IPS-NIHi7 (cell line): ENCODE results near the gene TANGO2.

ENCODE experiments used
- DNase-seq: peaks from one replicate; pipeline ENCODE4 v3.0.0; 2012; ENCODE audit warnings: mixed read lengths; ENCODE audit errors: extremely low spot score

The TANGO2 gene

DNA sequence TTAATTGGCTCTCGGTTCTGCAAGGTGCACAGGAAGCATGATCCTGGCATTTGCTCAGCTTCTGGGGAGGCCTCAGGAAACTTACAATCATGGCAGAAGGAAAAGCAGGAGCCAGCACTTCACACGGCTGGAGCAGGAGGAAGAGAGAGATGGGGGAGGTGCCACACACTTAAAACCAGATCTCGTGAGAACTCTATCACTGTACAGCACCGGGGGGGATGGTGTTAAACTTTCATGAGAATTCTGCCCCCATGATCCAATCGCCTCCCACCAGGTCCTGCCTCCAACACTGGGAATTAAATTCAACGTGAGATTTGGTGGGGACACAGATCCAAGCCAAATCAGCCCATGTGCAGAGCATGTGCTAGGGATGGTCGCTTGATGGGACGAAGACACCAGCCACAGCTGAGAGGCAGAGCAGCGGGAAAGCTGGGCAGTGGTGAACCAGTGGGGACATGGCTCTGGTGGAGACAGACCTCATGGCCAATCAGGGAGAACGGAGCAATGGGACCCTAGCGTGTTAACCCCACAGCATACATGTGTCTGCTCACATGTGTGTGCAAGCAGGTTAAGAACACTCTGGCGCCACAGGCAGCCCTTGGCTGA lies 6.2 kb downstream of the TANGO2 start:
- no peak for DNase-seq

DNA sequence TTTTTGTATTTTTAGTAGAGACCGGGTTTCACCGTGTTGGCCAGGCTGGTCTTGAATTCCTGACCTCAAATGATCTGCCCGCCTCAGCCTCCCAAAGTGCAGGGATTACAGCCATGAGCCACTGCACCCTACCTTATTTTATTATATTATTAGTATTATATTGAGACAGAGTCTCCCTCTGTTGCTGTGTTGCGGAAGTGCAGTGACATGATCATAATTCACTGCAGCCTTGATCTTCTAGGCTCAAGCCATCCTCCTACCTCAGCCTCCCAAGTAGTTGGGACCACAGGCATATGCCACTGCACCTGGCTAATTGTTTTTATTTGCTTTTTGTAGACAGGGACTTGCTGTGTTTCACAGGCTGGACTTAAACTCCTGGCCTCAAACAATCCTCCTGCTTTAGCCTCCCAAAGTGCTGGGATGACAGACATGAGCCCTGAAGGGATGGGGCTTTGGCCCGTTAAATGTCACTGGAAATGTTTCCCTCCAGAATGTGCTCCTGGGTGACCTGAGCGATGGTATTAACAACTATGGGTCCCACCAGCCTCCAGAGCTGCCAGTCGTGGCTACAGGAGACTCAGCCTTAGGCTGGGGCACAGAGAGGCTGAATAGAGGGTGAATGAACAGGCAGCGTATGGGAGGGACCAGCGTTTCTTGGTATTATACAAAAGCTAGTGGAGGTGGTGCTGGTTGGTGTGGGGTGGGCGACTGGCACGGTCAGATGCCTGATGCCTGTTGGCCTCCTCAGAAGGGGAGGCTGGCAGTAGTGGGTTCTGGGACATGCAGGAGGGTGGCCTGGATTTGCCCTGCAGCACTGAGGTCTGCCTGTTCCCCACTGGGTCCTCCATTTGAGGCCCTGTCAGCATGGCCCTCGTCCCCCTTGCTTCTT lies 7.3 kb downstream of the TANGO2 start:
- no peak for DNase-seq

DNA sequence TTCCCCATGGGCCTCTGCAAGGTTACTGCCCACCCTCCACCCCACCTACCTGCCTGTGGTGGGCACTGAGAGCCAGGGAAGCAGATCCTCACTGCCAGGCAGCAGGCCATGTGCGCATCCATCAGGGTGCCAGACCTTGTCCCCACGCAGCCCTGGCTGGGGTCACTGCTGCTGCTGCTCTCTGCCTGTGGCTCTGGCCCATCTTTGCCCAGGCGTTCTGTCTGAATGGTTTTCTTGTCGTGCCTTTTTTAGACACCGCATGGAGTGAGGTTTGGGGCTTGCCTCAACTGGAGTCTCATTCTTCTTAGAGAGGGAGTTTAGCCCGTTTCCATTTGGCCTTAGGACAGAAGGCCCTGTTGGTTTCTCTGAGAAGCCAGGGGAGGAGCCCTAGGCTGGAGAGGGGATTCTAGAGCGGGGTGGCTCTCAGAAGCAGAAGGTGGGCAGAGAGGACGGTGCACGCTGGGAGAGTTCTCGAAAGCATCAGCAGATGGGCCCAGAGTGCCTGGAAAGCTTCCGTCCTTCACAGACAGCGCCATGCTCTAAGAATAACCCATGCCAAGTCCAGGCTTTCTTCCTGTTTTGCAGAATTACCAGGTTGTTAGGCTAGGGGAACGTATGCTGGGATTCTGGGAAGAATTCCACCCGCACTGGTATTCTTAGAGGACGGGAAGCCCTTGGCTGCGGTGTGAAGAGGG lies 8.1 kb downstream of the TANGO2 start:
- no peak for DNase-seq

DNA sequence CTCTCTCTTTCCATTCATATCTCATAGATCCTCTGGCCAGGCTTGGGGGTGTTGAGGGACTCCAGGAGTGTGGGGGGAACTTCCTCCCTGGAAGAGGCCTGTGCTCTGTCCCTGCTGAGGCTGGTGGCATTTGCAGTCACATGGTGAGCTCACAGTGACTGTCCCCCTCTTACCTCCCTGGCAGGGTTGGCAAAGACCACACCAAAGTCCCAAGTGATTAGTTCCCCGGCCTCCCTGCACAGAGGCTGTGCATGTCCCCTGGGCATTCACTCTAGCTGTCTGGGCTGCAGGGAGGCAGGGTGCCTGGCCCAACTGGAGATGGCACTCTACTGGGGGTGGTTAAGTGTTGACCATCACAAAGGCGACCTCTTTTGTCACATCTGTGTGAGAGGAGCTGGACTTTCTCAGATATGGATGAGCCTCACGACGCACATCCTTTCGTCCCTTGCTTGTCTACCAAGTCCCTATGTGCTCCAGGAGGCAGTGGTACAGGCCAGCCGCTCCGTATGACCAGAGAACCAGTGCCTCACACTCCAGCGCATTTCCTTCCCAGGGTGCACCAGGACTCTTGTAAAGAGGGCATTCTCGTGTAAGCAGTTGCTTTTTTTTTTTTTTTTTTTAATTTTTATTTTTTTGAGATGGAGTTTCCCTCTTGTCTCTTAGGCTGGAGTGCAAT lies 8.8 kb downstream of the TANGO2 start:
- no peak for DNase-seq

DNA sequence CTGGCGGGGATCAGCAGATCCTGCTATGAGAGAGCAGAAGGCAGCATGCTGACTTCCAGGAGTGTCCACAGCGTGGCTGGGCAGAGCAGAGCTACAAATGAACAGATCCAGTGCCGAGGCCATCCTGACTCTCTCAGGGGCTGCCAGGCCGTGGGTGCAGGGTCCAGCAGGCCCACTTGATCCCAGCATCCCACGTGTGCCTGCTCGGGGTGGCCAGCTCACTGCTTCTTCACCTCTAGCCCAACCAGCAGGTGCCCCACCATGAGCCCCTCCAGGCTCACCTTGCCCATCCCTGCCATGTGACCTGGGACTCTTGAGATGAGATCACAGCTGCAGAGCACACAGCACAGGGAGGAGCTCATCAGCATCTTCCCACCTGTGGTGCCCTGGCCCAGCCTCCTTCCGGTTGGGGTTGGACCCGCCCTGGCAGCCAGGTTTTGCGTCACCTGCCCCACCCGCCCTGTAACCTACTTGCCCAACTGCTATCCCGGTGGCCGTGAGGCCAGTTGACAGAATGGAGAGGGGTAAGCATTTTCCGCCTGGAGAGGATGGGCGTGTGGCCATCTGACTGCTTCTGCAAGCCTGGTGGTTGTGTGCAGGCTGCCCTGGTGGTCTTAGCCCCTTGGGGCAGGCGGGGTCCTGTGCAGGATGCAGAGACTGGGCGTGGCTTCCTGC lies 11.0 kb downstream of the TANGO2 start:
- peak; percentile 42 for DNase-seq

DNA sequence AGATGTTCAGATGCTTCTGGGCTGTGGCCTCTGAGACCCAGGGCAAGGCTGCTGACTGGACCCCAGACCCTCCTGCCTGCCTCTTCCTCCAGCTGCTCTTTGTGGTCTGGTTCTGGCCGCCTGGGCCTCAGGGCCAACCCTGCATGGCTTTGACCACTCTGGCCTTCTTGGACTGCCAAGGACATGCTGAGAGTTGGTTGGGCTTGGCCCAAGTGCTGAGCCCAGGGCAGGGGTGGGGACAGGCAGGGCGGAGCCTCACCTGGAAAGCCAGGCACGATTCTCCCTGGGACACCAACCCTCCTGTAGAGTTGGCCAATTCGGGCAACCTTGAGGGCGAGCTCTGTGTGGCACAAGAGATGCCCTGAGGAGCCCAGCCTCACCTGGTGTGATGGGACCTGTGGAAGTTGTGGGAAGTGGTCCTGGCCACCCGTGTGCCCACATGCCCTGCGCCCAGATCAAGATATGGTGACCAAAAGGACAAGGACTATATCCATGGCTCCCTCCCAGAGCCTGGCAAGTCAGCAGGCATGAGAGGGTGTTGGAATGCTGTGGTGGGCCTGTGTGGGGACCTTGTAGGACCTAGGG lies 11.6 kb downstream of the TANGO2 start:
- DNase-seq = no peak

DNA sequence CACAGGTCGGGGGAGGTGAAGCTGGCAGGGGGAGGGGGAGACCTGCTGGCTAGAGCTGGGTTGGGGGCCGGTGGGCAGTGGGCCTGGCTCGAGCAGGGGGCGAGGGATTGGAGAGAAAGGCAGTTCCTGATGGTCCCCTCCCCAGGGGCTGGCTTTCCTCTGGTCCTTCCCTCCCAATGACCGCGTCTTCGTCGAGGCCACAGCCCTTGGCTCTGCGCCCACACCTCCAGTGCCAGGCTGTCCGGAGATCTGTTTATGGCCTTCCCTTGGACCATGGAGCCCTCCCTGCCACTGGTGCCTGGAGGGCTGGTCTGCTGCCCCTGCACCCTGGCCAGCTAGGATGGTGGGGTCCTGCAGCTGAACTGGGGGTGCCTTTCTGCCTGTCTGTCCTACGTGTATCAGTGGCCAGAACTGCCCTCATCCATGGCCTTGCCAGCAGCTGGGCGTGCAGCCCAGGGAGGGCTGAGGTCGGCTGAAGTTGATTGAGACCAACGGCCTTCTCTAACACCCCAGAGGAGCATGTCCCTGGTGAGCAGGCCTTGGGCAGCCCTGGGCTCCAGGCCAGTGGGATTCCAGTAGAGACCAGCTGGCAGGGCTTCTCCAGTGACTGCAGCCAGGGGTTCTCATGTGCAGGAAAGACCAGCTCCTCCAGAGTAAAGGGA lies 12.3 kb downstream of the TANGO2 start:
- no peak for DNase-seq

DNA sequence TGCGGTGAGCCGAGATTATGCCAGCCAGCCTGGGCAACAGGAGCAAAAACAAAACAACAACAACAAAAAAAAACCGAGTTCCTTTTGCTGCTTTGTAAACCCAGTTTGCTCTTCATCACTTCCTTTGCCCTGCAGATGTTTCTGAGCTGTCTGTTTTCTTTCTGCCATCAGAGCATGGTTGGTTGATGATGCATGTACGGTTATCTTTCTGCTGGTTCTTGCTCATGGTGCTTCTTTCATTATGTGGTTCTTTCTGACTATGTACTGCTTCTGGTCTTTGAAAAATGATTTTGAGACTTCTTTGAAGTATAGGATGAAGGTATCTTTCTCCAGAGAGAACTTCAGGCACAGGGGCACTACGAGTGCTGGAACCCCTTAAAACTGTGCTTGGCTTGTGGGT lies 13.2 kb downstream of the TANGO2 start:
- DNase-seq = no peak

DNA sequence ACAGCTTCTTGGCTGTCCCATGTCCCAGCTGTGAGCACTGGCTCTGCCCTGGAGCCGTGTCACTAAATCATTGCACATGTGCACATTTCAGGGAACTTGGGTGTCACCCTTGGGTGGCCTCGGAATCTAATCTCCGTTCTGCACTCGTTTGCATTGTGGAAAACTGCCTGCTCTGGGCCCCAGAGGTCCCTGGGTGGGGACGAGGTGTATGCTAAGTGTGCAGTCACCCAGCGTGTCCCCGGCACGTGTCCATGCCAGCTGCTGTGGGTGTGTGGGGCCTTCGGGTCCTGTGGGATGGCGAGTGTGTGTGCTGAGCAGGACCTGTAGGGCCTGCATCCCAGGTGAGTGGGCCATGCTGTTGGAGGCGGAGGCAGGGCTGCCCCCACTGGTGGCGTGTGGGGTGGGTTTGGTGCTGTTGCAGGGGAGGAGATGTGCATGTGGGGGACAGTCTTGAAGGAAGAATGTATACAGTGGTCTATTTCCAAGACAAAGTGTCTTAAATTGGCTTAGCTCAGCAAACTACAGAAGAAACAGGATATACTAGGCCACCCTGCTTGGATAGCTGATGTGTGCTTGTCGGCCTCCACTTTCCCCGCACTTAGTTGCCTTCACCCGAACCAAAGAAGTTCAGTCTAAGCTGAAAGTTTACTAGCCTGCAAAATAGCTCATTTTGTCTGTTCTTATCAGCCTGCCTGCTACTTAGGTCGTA lies 14.6 kb downstream of the TANGO2 start:
- no peak for DNase-seq

DNA sequence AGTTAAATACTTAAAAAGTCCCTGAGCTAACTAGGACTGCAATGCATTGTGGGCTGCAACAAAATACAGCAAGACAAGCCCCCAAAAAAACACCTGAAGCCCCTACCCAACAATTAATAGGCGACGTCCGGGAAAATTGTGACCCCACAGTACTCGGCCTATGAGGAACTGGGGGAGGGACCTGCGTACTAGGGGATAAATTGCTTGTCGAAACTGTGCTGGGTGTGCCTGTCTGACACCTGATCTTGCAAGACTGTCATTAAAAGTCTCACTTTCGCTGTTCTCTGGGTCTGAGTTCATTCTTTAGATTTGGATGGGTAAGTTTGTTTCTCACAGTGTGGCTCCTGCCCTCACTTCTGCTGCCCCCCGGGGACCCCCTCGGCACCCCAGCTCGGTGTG lies 15.2 kb downstream of the TANGO2 start:
- no peak for DNase-seq

DNA sequence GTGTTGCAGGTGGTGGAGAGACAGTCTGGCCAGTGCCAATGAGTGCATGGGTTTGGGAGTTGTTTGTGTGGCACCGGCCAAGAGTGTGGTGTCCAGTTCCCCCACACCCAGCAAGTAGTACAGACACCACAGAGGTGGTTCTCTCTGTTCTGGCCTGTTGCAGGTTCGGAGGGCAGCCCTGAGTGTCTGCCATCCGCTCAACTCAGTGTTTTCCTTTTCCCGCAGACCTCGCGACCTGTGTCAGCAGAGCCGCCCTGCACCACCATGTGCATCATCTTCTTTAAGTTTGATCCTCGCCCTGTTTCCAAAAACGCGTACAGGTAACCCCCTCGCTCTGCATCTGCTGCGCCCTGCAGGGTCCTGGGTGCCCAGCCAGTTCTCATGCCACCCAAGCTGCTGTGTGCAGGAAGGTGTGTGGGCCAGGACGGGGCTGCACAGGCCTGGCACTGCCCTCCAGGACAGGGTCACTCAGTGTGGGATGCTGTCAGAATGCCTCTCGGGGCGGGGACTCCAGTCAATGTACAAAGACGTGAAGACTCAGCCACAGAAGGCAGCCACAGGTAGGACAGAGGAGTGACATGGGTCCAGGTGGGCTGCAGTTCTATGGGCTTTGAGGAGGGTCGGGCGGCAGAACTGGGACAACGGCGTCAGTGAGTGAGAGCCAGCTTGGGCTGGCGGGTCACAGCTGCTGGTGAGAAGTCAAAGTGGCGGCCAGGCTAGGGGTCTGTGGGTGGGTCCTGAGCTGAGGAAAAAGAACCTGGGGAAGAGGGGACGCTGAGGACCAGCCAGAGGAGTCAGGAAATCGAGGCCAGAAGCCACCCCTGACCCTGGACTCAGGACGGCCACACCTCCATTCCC lies 15.9 kb downstream of the TANGO2 start:
- DNase-seq = no peak

DNA sequence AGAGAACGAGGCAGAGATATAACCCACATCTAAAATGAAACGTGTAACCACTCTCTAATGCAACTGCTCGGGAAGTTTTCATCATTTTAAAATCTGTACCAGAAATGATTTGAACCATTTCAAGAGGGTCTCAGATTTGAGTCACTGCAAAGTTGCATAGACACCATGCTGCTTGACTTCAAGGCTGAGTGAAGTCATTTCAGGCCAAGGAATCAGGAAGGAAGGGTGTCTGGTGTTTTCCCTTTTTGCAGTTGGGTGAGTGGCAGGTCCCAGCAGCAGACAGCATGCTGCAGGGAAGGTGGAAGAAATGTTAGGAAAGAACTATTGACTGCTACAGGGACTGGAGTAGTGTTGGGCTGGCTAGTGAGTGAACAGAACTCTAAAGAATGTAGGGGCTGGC lies 16.5 kb downstream of the TANGO2 start:
- DNase-seq = no peak

DNA sequence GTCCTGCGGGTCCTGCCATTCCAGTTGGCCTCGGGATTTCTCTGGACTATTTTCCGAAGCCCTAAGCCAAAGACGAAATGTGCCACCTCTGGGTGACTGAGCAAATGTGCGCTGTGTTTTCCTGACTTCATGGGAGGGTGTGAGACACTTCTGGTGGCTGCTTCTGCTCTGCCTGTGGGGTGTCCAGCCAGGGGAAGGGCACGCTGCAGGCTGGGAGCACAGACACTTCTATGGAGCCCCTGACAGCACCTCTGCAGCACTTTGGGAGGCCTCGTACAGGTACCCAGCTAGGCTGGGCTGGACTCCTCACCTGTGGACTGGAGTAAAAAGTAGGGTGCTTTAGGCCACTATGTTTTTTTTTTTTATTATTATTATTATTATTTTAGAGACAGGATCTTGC lies 17.7 kb downstream of the TANGO2 start:
- no peak for DNase-seq

DNA sequence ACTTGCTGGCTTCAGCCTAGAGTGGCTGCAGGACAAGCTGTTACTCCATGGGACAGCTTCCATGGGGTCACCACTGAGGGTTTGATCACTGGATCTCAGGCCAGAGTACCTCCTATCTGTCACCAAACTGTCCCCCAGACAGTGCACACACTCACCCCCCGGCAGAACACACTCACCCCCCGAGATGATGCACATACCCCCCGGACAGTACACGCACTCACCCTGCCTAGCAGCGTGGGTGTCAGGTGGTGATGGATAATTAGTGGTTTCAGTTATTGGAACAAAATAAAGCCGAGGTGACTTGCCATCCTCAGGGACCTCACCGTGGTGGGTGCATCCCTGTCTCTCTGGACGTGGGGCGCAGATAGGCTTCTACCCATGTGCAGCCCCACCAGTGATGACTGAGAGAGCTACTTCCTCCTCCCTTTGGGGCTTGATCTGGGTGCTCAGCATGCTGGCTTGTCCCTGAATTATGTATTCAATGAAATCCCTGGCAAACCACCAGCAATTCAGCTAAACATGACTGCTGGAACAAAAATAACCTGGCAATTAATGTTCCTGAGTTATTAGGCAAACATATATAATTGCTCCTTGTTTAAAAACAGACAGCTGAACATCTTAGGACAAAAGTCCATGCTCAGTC lies 18.9 kb downstream of the TANGO2 start:
- DNase-seq = no peak

DNA sequence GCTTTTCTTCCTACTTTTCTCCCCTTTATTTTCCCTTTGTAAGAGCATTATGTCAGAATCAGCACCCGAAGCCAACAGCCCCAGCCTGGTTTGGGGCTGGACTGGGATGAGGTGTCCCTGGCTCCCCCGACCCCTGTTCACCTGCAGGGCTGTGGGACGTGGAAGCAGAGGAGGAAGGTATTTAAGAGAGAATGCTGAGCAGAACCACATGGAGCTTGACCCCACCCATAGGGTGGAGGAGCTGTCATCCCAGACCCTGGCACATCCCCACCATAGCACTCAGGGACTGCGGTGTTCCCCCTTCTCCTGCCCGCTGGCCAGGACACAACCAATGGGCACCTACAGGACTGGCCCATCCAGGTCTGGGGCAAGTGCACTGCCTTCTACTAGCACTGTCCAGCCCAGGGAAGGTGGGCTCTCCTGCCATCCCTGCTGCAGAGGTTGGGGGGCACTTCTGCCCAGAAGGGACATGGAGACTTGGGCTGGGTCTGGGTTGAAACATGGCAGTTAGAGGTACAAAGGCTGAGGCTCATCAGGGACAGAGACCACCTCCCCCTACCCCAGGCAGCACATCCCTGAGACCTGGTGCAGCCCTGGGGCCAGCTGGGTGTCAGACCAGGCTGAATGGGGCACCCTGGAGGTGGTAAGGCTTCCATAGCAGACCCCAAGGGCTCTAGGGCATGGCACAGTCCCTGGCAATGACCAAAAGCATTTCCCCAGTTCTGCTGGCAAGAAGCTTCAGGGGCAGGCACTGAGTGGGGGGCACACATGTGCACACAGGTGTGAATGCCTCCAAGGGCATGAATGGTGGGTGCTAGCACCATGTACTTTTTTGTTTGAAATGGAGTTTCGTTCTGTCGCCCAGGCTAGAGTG lies 19.7 kb downstream of the TANGO2 start:
- DNase-seq = no peak

DNA sequence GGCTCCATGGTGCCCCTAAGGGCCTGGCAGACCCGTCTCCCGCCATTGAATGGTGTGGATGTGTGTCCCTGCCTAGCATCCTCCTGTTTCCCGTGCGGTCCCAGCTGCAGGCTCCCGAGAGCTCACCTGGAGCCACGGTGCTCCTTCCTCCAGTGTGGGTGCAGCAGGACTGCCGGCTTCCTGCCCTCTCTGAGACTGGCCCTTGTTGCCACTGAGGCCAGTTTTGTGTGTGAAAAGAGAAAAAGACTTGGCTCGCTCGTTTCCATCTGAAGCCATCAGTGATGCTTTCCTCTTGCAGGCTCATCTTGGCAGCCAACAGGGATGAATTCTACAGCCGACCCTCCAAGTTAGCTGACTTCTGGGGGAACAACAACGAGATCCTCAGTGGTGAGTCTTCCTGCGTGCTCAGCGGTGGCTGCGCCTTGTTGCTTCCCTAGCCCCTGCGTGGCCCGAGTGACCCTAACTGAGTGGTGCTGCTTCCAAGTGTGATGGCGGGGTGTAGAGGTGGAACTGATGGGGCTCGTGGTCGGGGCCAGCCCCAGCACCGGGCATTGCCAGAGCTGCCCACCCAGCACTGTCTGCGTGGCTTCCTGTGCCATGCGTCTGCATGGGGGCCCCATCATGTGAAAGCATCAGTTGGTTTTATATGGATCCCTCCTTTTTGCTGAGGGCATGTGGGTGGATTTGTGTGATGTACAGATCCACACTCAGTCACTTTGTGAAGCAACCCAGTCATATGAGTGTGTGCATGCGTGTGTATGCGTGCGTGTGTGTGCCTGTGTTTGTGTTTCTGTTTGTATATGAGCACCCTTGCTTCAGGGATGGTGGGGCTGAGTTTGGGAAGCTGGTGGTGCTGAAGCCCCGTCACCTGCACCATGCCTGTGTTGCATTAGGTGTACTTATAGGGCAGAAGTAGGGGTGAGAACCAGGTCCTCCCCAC lies 22.4 kb downstream of the TANGO2 start:
- no peak for DNase-seq

DNA sequence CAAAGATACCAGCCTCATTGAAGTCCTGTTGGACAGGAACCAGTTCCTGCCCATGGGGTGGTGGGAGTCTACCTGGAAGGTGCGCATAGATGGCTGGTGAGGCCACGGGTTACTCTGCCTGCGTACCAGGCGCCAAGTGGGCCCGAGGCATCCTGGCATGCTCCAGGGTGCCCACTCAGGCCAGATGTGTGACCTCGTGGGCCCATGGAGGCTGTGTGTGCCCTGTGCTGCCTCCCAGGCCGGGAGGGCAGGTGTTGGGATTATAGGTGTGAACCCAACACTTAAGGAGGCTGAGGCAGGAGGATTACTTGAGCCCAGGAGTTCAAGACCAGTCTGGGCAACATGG lies 23.1 kb downstream of the TANGO2 start:
- no peak for DNase-seq
